MM.1S (cell line): ENCODE results near the gene TTC9C.

Experiments
- EZH2 ChIP-seq: fragments of 300-600 bp; sonication (generic); optimal IDR thresholded peaks from 2 replicates; pipeline ENCODE3; 2017; ENCODE audit warnings: low read depth, mild to moderate bottlenecking, antibody characterized with exemption, low read length, mixed read lengths
- TF ChIP-seq, protein P1 (sequence below): fragments of 300-600 bp; sonication (generic); IDR thresholded peaks from 2 replicates; pipeline ENCODE4 v1.5.1; 2016; ENCODE audit warnings: antibody characterized with exemption, low read length, mixed read lengths

DNA sequence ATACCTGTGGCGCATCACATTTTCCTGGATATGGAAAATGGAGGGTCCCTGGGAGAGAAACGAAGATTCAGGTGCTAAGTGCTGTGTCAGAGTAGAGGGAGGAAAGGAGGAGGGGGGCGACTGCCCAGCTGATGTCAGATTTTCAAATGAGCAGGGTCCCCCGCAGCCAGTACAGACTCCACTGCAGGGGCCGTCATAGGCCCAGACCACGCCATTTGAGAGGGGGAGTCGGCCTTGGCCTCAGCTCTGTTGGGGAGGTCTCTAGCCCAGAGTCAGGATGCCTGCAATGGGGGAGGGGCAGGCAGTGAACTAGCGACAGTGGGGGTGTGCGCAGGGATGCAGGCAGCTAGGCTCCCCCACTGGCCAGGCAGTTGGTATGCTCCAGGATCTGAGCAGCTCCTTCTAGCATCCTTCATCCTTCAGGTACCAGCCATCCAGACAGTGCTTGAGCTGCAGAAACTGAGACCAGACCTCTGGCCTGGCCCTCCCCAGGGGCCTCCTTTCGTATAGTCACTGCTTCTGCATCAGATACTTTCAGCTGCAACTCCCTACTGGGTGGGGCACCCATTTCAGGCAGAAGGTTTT, 20.9 kb upstream of the TTC9C start, which contains the start of the genes BSCL2 and GNG3:
- no peak for TF ChIP-seq EZH2
- TF ChIP-seq, protein P1, sequence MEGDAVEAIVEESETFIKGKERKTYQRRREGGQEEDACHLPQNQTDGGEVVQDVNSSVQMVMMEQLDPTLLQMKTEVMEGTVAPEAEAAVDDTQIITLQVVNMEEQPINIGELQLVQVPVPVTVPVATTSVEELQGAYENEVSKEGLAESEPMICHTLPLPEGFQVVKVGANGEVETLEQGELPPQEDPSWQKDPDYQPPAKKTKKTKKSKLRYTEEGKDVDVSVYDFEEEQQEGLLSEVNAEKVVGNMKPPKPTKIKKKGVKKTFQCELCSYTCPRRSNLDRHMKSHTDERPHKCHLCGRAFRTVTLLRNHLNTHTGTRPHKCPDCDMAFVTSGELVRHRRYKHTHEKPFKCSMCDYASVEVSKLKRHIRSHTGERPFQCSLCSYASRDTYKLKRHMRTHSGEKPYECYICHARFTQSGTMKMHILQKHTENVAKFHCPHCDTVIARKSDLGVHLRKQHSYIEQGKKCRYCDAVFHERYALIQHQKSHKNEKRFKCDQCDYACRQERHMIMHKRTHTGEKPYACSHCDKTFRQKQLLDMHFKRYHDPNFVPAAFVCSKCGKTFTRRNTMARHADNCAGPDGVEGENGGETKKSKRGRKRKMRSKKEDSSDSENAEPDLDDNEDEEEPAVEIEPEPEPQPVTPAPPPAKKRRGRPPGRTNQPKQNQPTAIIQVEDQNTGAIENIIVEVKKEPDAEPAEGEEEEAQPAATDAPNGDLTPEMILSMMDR = no peak
